ENCODE measurements around the gene MRAS.

MRAS gene

GRCh38 chr3:138329127-138329983, 19.0 kb upstream of the MRAS start, which contains the start of gene NME9:
Gene NME9 (minus strand): TSS chr3:138329851. CDS start chr3:138329335, 516 bp downstream.
- Histone ChIP-seq H3K9me3 (ENCODE audit: control insufficient read depth, insufficient read depth, low read depth, low read length) (no peaks in the 10 kb centered on the region), H3K27ac (ENCODE audit: extremely low read depth, low read depth, low read length) (peak within 1 kb of the TSS; percentile 44), H3K4me3 (ENCODE audit: low read depth, low read length) (peak within 1 kb of the TSS; percentile 71), H3K36me3 (ENCODE audit: control insufficient read depth in 2 of 2, insufficient read depth in 1 of 2, low read length in 2 of 2) (no peaks in the 10 kb centered on the region), H3K4me1 (ENCODE audit: control insufficient read depth, insufficient read depth, low read length) (no peaks in the 10 kb centered on the region)
- ChIA-PET POLR2A (interaction anchor here (1.4 kb wide), 1 partner anchor 21 kb away, joined by 3 read pairs; no protein-coding TSS in a partner anchor), CTCF (interaction anchor here (0.6 to 1.5 kb wide), 10 partner anchors 8 to 386 kb away, joined by 3 to 7 read pairs (median 4); partner anchors contain the start of gene DBR1)
- TF ChIP-seq ZNF426 (tag by site-specific recombination; IDR thresholded peaks at IDR 0.05): no peak
- peak; percentile 48 for TF ChIP-seq PATZ1 (tag by site-specific recombination; IDR thresholded peaks at IDR 0.05)
- TF ChIP-seq KLF17 (tag by site-specific recombination; IDR thresholded peaks at IDR 0.05): no peak
- TF ChIP-seq SP2 (tag by site-specific recombination; IDR thresholded peaks at IDR 0.05): peak; percentile 33
- peak; percentile 66 for TF ChIP-seq ZBTB26 (tag by site-specific recombination; optimal IDR thresholded peaks at IDR 0.05)
- TF ChIP-seq TRIM28 (IDR thresholded peaks at IDR 0.05; ENCODE audit: borderline replicate concordance, low read length): peak; percentile 12; the same call in 1 of the 2 replicates
- 0 out of 2 replicates have a peak, but pooled peaks have one; percentile 24 for TF ChIP-seq SP3 (tag by site-specific recombination; IDR thresholded peaks at IDR 0.05)
- peak; percentile 43 for TF ChIP-seq ZIC2 (tag by site-specific recombination; IDR thresholded peaks at IDR 0.05)
- TF ChIP-seq ZSCAN16 (tag by site-specific recombination; IDR thresholded peaks at IDR 0.05): no peak
- TF ChIP-seq ZBTB48 (tag by site-specific recombination; IDR thresholded peaks at IDR 0.05): peak; percentile 37; the same call in 1 of the 2 replicates
- 0 out of 2 replicates have a peak, but pooled peaks have one; percentile 49 for TF ChIP-seq ZNF777 (tag by site-specific recombination; IDR thresholded peaks at IDR 0.05; ENCODE audit: borderline replicate concordance)
- TF ChIP-seq ZNF341 (tag by site-specific recombination; IDR thresholded peaks at IDR 0.05; ENCODE audit: low read depth): peak; percentile 33; the same call in 1 of the 2 replicates
- TF ChIP-seq GLIS1 (tag by site-specific recombination; IDR thresholded peaks at IDR 0.05): peak; percentile 91
- peak; percentile 63 for TF ChIP-seq ZNF449 (tag by site-specific recombination; IDR thresholded peaks at IDR 0.05)
- TF ChIP-seq KLF9 (tag by site-specific recombination; IDR thresholded peaks at IDR 0.05; ENCODE audit: low read depth): peak; percentile 91
- peak; percentile 83 for TF ChIP-seq CTCF (tag by site-specific recombination; IDR thresholded peaks at IDR 0.05)
- TF ChIP-seq ZNF629 (tag by site-specific recombination; IDR thresholded peaks at IDR 0.05): 0 out of 2 replicates have a peak, but pooled peaks have one; percentile 9
- TF ChIP-seq ZNF292 (tag by site-specific recombination; IDR thresholded peaks at IDR 0.05; ENCODE audit: borderline replicate concordance, low read depth): no peak
- 0 out of 2 replicates have a peak, but pooled peaks have one; percentile 9 for TF ChIP-seq ZNF366 (tag by site-specific recombination; conservative IDR thresholded peaks at IDR 0.05)
- TF ChIP-seq GLIS2 (tag by site-specific recombination; IDR thresholded peaks at IDR 0.05): peak; percentile 78
- peak; percentile 68 for TF ChIP-seq ZNF677 (tag by site-specific recombination; IDR thresholded peaks at IDR 0.05)
- peak; percentile 25; the same call in 1 of the 2 replicates for TF ChIP-seq ZNF2 (tag by site-specific recombination; IDR thresholded peaks at IDR 0.05)
- TF ChIP-seq ZNF239 (tag by site-specific recombination; IDR thresholded peaks at IDR 0.05): no peak
- peak; percentile 33; the same call in 1 of the 2 replicates for TF ChIP-seq HIC1 (tag by site-specific recombination; IDR thresholded peaks at IDR 0.05)
- peak; percentile 76 for TF ChIP-seq ZNF600 (tag by site-specific recombination; IDR thresholded peaks at IDR 0.05)
- peak; percentile 7; the same call in 1 of the 2 replicates for TF ChIP-seq ZNF596 (tag by site-specific recombination; IDR thresholded peaks at IDR 0.05)
- TF ChIP-seq WT1 (tag by site-specific recombination; IDR thresholded peaks at IDR 0.05): no peak

Measured in HEK293 (cell line).